Activated CD8-positive, alpha-beta T cell treated with anti-CD3 and anti-CD28 coated beads, Interleukin-2, amount 10 ng/mL, durations not matched to agents 7 days and 5 days (primary cell): ENCODE data around the gene CAMSAP3. TPM values are rescaled to one million over a fixed set of nuclear protein-coding genes. Genes with fewer than 3 reads are reported as not detected.

ENCODE experiments used
- ATAC-seq: fragments of 150-1000 bp; cut with Tn5 transposase; one replicate; pipeline ENCODE4 v1.10.0; 2021; ENCODE audit warnings: moderate library complexity
- CTCF ChIA-PET: fragments of 350-600 bp; sonication (Branson Sonifier 250); formaldehyde crosslinking; loops from one replicate; lab custom pipeline; 2021; ENCODE audit warnings: antibody characterized with exemption; lab: Charles Lee
- POLR2A ChIA-PET: fragments of 350-600 bp; sonication (Branson Sonifier 250); formaldehyde crosslinking; loops from one replicate; lab custom pipeline; 2021; ENCODE audit warnings: antibody characterized with exemption; lab: Charles Lee
- DNase-seq: peaks from one replicate; pipeline ENCODE4 v3.0.0-alpha.2; 2020
- H3K27ac Mint-ChIP-seq: one replicate; pipeline ENCODE4 v1.8.0; 2021; ENCODE audit warnings: mild to moderate bottlenecking, mixed read lengths
- H3K27me3 Mint-ChIP-seq: one replicate; pipeline ENCODE4 v1.8.0; 2021; ENCODE audit warnings: low read depth, mixed read lengths
- H3K36me3 Mint-ChIP-seq: one replicate; pipeline ENCODE4 v1.8.0; 2021; ENCODE audit warnings: low read depth, mixed read lengths
- H3K4me1 Mint-ChIP-seq: one replicate; pipeline ENCODE4 v1.8.0; 2021; ENCODE audit warnings: low read depth, mixed read lengths
- H3K4me3 Mint-ChIP-seq: one replicate; pipeline ENCODE4 v1.8.0; 2021; ENCODE audit warnings: mild to moderate bottlenecking, mixed read lengths
- H3K9me3 Mint-ChIP-seq: one replicate; pipeline ENCODE4 v1.8.0; 2022; ENCODE audit warnings: mixed read lengths; ENCODE audit not compliant: insufficient read depth
- total RNA-seq, 2 experiments: library from RNA; stranded (reverse); gene quantifications; one replicate each; pipeline ENCODE4 v1.2.3, GENCODE V29; 2021

CAMSAP3 gene
- total RNA-seq, 2 experiments from 2014 or later: 0.34 to 0.42 TPM

GRCh38 chr19:7606289-7606688 is 10.6 kb downstream of the CAMSAP3 start:
- ChIA-PET CTCF (interaction anchor here (2.2 kb wide), 1 partner anchor 38 kb away, joined by 9 read pairs; no protein-coding TSS in a partner anchor), POLR2A (no interaction called here)
- no peaks in the 10 kb centered on the region for H3K9me3 Mint-ChIP-seq
- peaks cover 7% of the 10 kb centered on the region for H3K4me1 Mint-ChIP-seq
- peaks cover 6% of the 10 kb centered on the region for H3K27me3 Mint-ChIP-seq
- no peak overlapping the region for H3K4me3 Mint-ChIP-seq
- DNase-seq (no peak), ATAC-seq (no peak)
- H3K36me3 Mint-ChIP-seq: no peaks in the 10 kb centered on the region
- H3K27ac Mint-ChIP-seq: no peak overlapping the region

GRCh38 chr19:7607212-7607873 is 11.7 kb downstream of the CAMSAP3 start:
- POLR2A ChIA-PET: no interaction called here
- no peak for DNase-seq
- Mint-ChIP-seq H3K4me3 (no peak overlapping the region), H3K36me3 (no peaks in the 10 kb centered on the region), H3K4me1 (peaks cover 7% of the 10 kb centered on the region), H3K27ac (no peak overlapping the region), H3K27me3 (peaks cover 2% of the 10 kb centered on the region), H3K9me3 (no peaks in the 10 kb centered on the region)
- CTCF ChIA-PET: no interaction called here
- no peak for ATAC-seq

- no peak for DNase-seq
- H3K9me3 Mint-ChIP-seq: no peaks in the 10 kb centered on the region
- no peaks in the 10 kb centered on the region for H3K36me3 Mint-ChIP-seq
- ATAC-seq: no peak
- no peak overlapping the region for H3K4me3 Mint-ChIP-seq
- H3K27ac Mint-ChIP-seq: no peak overlapping the region
- ChIA-PET CTCF (interaction anchor here (1.4 kb wide), 1 partner anchor 73 kb away, joined by 3 read pairs; the partner anchor contains the start of gene TRAPPC5), POLR2A (no interaction called here)
- peaks cover 7% of the 10 kb centered on the region for H3K4me1 Mint-ChIP-seq
- peaks cover 2% of the 10 kb centered on the region for H3K27me3 Mint-ChIP-seq
Measured at GRCh38 chr19:7607874-7608560, 12.4 kb downstream of the CAMSAP3 start.

- no peak overlapping the region for H3K27ac Mint-ChIP-seq
- no peaks in the 10 kb centered on the region for H3K27me3 Mint-ChIP-seq
- H3K4me3 Mint-ChIP-seq: no peak overlapping the region
- DNase-seq (no peak), ATAC-seq (no peak)
- H3K4me1 Mint-ChIP-seq: peaks cover 7% of the 10 kb centered on the region
- no peaks in the 10 kb centered on the region for H3K36me3 Mint-ChIP-seq
- POLR2A ChIA-PET: no interaction called here
- CTCF ChIA-PET: no interaction called here
- no peaks in the 10 kb centered on the region for H3K9me3 Mint-ChIP-seq
Measured at GRCh38 chr19:7610491-7611240, 15.0 kb downstream of the CAMSAP3 start.

GRCh38 chr19:7611541-7612279 is 16.0 kb downstream of the CAMSAP3 start:
- no peaks in the 10 kb centered on the region for H3K9me3 Mint-ChIP-seq
- no peak overlapping the region for H3K27ac Mint-ChIP-seq
- H3K4me3 Mint-ChIP-seq: no peak overlapping the region
- no peaks in the 10 kb centered on the region for H3K27me3 Mint-ChIP-seq
- ChIA-PET POLR2A (no interaction called here), CTCF (no interaction called here)
- ATAC-seq: no peak
- no peak for DNase-seq
- H3K4me1 Mint-ChIP-seq: peaks cover 5% of the 10 kb centered on the region
- peaks cover 3% of the 10 kb centered on the region for H3K36me3 Mint-ChIP-seq

- no peak overlapping the region for H3K27ac Mint-ChIP-seq
- no peak overlapping the region for H3K4me3 Mint-ChIP-seq
- ATAC-seq (no peak), DNase-seq (no peak)
- H3K4me1 Mint-ChIP-seq: no peaks in the 10 kb centered on the region
- ChIA-PET CTCF (no interaction called here), POLR2A (interaction anchor here (0.5 kb wide), 1 partner anchor 36 kb away, joined by 4 read pairs; no protein-coding TSS in a partner anchor)
- no peaks in the 10 kb centered on the region for H3K9me3 Mint-ChIP-seq
- peaks cover 3% of the 10 kb centered on the region for H3K36me3 Mint-ChIP-seq
- H3K27me3 Mint-ChIP-seq: no peaks in the 10 kb centered on the region
Measured at GRCh38 chr19:7612282-7613274, 16.9 kb downstream of the CAMSAP3 start.

- H3K4me1 Mint-ChIP-seq: no peaks in the 10 kb centered on the region
- H3K27ac Mint-ChIP-seq: no peak overlapping the region
- no peaks in the 10 kb centered on the region for H3K9me3 Mint-ChIP-seq
- POLR2A ChIA-PET: interaction anchor here (1.1 kb wide), 1 partner anchor 15 kb away, joined by 6 read pairs; the partner anchor contains the start of gene PET100
- no peaks in the 10 kb centered on the region for H3K27me3 Mint-ChIP-seq
- ATAC-seq (no peak), DNase-seq (no peak)
- CTCF ChIA-PET: interaction anchor here (1.0 kb wide), 1 partner anchor 47 kb away, joined by 3 read pairs; no protein-coding TSS in a partner anchor
- H3K4me3 Mint-ChIP-seq: no peak overlapping the region
- peaks cover 12% of the 10 kb centered on the region for H3K36me3 Mint-ChIP-seq
Measured at GRCh38 chr19:7614859-7615741, 19.4 kb downstream of the CAMSAP3 start.

- Mint-ChIP-seq H3K36me3 (peaks cover 20% of the 10 kb centered on the region), H3K4me3 (no peak overlapping the region), H3K9me3 (no peaks in the 10 kb centered on the region), H3K27me3 (no peaks in the 10 kb centered on the region), H3K4me1 (no peaks in the 10 kb centered on the region), H3K27ac (no peak overlapping the region)
- ATAC-seq (no peak), DNase-seq (no peak)
- POLR2A ChIA-PET: no interaction called here
- CTCF ChIA-PET: interaction anchor here (1.2 kb wide), 1 partner anchor 49 kb away, joined by 3 read pairs; no protein-coding TSS in a partner anchor
Measured at GRCh38 chr19:7617172-7617571, 21.5 kb downstream of the CAMSAP3 start.

- no peak for ATAC-seq
- no peak for DNase-seq
- H3K4me1 Mint-ChIP-seq: no peaks in the 10 kb centered on the region
- H3K36me3 Mint-ChIP-seq: peaks cover 21% of the 10 kb centered on the region
- H3K27me3 Mint-ChIP-seq: no peaks in the 10 kb centered on the region
- no peak overlapping the region for H3K27ac Mint-ChIP-seq
- no peaks in the 10 kb centered on the region for H3K9me3 Mint-ChIP-seq
- ChIA-PET POLR2A (interaction anchor here (0.8 kb wide), 1 partner anchor 12 kb away, joined by 3 read pairs; no protein-coding TSS in a partner anchor), CTCF (interaction anchor here (1.2 kb wide), 1 partner anchor 49 kb away, joined by 3 read pairs; no protein-coding TSS in a partner anchor)
- H3K4me3 Mint-ChIP-seq: no peak overlapping the region
Measured at GRCh38 chr19:7617735-7618134, 22.1 kb downstream of the CAMSAP3 start.

- no peaks in the 10 kb centered on the region for H3K9me3 Mint-ChIP-seq
- POLR2A ChIA-PET: interaction anchor here (0.8 kb wide), 1 partner anchor 12 kb away, joined by 3 read pairs; no protein-coding TSS in a partner anchor
- no peak overlapping the region for H3K27ac Mint-ChIP-seq
- peaks cover 26% of the 10 kb centered on the region for H3K36me3 Mint-ChIP-seq
- no peaks in the 10 kb centered on the region for H3K27me3 Mint-ChIP-seq
- DNase-seq (no peak), ATAC-seq (no peak)
- CTCF ChIA-PET: no interaction called here
- no peak overlapping the region for H3K4me3 Mint-ChIP-seq
- H3K4me1 Mint-ChIP-seq: no peaks in the 10 kb centered on the region
Measured at GRCh38 chr19:7618348-7618747, 22.7 kb downstream of the CAMSAP3 start.
